GM18526 (cell line): ENCODE data around the gene IGFL2.

ENCODE experiments used
- POLR2A ChIP-seq: IDR thresholded peaks from 3 replicates; pipeline ENCODE4 v1.6.1; 2011; ENCODE audit not compliant: insufficient read length; ENCODE audit errors: extremely low read depth

IGFL2 gene

DNA sequence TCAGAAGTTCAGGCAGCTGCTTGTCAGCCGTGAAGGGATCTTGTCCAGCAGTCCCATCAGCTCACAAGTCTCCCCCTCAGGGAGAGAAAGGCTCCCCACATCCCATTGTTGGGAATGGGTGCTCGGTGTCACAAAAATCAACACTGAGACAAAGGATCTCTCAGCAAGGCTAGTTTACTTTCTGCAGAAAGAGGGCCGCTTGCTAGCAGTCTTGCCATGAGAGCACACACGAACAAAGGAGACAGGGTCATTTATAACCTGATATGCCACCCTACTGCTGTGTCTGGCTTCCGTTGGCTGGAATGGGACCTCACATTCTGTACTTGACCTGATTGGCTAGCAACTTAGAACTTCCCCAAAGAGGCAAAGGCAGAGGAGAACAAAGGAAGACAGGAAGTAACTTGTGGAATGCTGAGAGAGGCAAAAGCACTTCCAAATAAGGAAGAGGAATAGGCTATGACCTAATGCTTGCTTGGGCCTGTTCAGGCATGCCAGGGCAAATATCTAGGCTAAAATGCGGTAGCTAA is 14.9 kb upstream of the IGFL2 start:
- TF ChIP-seq POLR2A, result no peak

GRCh38 chr19:46133777-46134241 is 14.2 kb upstream of the IGFL2 start:
- no peak for TF ChIP-seq POLR2A

GRCh38 chr19:46134527-46134926 is 13.5 kb upstream of the IGFL2 start:
- TF ChIP-seq POLR2A, result no peak

DNA sequence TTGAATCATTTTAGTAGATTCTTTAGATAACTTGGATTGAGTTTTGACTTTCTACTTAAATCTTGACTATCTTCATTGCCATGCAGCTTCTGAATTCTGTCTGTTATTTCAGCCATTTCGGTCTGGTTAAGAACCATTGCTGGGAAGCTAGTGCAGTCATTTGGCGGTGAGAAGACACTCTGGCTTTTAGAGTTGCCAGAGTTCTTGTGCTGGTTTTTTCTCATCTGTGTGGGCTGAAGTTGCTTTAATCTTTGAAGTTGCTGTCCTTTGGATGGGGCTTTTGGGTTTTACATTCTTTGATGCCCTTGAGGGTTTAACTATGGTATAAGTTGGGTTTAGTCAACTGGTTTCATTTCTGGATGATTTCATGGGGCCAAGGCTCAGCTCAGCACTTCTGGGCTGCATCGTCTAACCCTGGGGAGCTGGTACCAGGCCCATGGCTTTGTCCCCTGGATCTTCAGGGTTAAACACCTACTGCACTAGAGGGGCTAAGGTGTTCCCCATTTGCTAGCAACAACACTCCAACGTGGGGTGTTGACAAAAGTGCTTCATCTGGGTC is 10.0 kb upstream of the IGFL2 start:
- no peak for TF ChIP-seq POLR2A

GRCh38 chr19:46141421-46141820 is 6.6 kb upstream of the IGFL2 start:
- no peak for TF ChIP-seq POLR2A

GRCh38 chr19:46142294-46142693 is 5.7 kb upstream of the IGFL2 start:
- TF ChIP-seq POLR2A, result no peak

GRCh38 chr19:46144756-46145155 is 3.3 kb upstream of the IGFL2 start:
- TF ChIP-seq POLR2A, result no peak

DNA sequence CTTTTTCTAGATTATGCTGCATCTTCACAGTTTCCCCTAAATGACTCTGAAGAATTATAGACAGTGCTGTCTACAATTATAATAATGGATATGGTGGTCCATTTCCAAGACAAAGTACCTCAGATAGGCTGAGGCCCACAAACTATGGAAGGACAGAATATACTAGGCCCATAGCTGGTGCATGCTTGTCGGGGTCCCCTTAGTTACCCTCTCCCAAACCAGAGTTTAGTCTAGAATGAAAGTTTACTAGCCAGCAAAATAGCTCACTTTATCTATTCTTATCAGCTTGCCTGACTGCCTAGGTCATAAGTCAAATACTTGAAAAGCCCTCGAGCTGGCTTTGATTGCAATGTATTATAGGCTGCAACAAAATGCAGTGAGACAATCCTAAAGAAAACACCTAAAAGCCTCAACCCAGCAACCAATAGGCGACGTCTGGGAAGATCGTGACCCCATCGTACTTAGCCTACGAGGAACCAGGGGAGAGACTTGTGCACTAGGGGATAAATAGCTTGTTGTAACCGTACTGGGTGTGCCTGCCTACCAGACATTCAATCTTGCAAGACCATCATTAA is 785 bp upstream of the IGFL2 start:
- TF ChIP-seq POLR2A, result no peak

GRCh38 chr19:46150606-46151005 is 2.6 kb downstream of the IGFL2 start:
- TF ChIP-seq POLR2A, result no peak

DNA sequence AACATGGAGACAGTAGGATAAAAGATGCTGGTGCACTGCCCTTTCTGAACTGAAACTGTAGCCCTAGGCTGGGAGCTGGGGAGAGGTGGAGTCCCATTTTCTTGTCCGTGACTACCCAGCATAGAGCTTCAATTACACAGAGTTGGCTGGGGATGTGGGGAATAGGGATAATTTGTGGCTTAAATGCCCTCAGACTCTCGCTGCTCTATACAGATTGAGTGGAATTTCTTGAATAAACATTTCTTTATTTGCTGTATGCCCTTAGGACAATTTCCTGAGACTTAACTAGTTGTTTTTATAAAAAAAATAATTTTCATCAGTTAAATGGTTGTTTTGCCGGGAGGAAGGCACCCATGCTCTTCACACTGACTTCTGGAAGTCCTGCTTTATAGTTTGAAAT is 7.2 kb downstream of the IGFL2 start:
- no peak for TF ChIP-seq POLR2A

- TF ChIP-seq POLR2A, result no peak
Observed at GRCh38 chr19:46159418-46160232, 11.6 kb downstream of the IGFL2 start.

DNA sequence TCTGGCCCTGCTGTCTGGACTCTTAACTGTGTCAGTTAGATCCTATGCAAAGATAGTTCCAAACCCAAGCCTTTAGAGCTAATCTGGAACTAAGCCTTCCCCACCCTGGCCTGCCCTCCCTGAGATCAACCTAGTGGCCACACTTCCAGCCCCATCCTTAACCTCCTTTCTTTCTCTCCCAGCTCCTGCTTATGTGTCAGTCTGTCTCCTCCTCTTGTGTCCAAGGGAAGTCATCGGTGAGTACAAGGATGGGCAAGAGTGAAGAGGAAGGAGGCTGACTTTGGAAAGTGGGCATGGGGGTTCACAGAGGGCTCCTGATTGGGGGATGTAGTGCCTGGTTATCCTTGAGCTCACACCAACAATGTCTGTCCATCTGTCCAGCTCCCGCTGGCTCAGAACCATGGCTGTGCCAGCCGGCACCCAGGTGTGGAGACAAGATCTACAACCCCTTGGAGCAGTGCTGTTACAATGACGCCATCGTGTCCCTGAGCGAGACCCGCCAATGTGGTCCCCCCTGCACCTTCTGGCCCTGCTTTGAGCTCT is 12.3 kb downstream of the IGFL2 start:
- no peak for TF ChIP-seq POLR2A

DNA sequence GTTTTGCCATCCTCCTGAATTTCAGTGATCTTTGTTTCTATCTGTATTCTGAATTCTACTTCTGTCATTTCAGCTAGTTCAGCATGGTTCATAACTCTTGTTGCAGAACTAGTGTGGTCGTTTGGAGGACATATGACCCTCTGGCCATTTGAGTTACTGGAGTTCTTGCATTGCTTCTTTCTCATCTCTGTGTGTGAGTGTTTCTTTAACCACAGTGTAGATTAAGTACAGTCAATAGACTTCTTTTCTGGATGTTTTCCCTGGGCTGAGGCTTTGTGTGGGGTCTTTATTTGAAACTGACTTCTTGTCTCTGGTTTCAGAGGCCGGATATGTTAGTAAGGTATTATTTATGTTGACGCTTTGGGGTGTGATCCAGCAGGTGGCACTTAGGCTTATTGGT is 14.7 kb downstream of the IGFL2 start:
- no peak for TF ChIP-seq POLR2A

- no peak for TF ChIP-seq POLR2A
Observed at GRCh38 chr19:46173886-46174480, 25.9 kb downstream of the IGFL2 start.

DNA sequence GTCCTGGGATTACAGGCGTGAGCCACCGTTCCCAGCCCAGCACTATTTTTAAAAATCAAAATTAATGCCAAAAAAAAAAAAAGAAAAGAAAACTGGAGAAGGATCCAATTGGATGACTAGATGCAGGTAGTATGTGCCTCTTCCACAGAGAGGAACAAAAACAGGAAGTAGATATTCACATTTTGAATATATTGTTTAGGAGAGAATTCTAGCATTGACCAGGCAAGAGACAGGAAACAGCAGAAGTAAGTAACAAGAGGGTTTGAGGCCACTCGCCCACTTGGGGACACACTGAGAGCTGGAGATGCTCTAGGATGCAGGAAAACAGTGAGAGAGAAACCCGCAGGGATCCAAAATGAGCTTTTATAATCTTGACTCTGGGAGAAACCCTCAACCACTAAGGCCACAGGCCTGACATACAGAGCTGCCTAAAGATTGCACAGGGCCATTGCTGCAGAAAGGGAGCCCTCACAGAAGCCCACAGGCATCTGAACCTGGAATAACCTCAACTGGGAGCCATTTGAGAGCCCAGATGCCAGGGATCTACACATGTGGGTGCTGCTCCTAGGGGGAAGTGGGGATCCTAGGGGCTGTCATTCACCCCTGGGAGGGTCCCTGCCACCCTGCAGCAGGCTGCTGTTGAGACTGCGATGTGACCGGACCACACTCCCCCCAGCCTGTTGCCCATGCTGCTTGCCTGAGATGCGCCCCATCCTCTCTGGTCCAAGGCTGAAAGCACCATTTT is 28.2 kb downstream of the IGFL2 start:
- TF ChIP-seq POLR2A, result no peak
